ENCODE measurements around the gene TALDO1. TPM values are rescaled to one million over a fixed set of nuclear protein-coding genes. Genes with fewer than 3 reads are reported as not detected.

TALDO1 gene
- total and polyA plus RNA-seq, 2 of the 8 experiments (the other 6 are each of a cell fraction or from before 2014, with no cell fraction given): 265 to 308 TPM

DNA sequence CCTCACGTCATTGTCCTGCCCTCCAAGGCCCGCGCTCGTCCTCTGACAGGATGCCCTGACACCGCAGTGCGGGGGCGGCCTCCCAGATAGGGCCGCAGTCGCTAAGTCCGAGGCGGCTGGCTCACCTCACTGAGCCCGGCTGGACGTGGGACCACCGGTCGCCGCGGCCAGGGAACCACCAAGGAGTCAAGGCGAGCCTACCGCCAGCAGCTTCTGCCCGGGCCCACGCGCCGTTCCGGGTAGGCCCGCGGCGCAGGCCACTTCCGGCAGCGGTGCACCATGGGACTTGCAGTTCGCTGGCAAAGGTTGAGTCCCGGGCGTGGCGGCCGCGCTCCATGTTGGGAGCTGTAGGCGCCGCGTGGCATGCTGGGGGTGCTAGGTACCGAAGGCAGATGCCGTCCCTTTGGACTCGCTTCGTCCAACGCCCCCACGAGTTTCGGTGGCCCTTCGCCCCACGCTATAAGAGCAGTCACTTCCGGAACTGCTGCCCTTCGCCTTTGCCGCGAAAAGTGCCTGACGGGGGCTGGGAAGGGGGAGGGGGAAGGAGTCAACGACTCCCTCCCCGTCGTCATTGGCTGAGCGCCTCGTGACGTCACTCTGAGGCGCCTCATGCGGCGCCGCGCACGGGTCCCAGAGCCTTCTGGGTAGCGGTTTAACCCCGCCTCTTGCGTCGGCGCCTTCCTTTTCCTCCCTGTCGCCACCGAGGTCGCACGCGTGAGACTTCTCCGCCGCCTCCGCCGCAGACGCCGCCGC, 62.2 kb downstream of the TALDO1 start, which contains the start of gene RPLP2 (continued):
- TF ChIP-seq HDAC6 (IDR thresholded peaks at IDR 0.05; ENCODE audit: low read depth, low read length): no peak
- TF ChIP-seq, protein P1, sequence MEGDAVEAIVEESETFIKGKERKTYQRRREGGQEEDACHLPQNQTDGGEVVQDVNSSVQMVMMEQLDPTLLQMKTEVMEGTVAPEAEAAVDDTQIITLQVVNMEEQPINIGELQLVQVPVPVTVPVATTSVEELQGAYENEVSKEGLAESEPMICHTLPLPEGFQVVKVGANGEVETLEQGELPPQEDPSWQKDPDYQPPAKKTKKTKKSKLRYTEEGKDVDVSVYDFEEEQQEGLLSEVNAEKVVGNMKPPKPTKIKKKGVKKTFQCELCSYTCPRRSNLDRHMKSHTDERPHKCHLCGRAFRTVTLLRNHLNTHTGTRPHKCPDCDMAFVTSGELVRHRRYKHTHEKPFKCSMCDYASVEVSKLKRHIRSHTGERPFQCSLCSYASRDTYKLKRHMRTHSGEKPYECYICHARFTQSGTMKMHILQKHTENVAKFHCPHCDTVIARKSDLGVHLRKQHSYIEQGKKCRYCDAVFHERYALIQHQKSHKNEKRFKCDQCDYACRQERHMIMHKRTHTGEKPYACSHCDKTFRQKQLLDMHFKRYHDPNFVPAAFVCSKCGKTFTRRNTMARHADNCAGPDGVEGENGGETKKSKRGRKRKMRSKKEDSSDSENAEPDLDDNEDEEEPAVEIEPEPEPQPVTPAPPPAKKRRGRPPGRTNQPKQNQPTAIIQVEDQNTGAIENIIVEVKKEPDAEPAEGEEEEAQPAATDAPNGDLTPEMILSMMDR (IDR thresholded peaks at IDR 0.05; ENCODE audit: control extremely low read depth in 1 of 3, insufficient read depth in 1 of 3, low read depth in 1 of 3, low read length in 3 of 3): no peak
- TF ChIP-seq GABPA (IDR thresholded peaks at IDR 0.05; ENCODE audit: borderline replicate concordance, insufficient read depth, low read length): peak; percentile 91; the same call in 1 of the 2 replicates
- peak; percentile 72 to 96; a peak in 2 of 4 replicates for TF ChIP-seq SIN3A (conservative IDR thresholded peaks at IDR 0.05 in 1 of 2, IDR thresholded peaks at IDR 0.05 in 1 of 2; ENCODE audit: low read depth in 1 of 2, low read length in 2 of 2)
- TF ChIP-seq SP4 (IDR thresholded peaks at IDR 0.05; ENCODE audit: low read length): no peak
- TF ChIP-seq, protein P2, sequence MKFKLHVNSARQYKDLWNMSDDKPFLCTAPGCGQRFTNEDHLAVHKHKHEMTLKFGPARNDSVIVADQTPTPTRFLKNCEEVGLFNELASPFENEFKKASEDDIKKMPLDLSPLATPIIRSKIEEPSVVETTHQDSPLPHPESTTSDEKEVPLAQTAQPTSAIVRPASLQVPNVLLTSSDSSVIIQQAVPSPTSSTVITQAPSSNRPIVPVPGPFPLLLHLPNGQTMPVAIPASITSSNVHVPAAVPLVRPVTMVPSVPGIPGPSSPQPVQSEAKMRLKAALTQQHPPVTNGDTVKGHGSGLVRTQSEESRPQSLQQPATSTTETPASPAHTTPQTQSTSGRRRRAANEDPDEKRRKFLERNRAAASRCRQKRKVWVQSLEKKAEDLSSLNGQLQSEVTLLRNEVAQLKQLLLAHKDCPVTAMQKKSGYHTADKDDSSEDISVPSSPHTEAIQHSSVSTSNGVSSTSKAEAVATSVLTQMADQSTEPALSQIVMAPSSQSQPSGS (IDR thresholded peaks at IDR 0.05; ENCODE audit: low read length): peak; percentile 52
- no peak for TF ChIP-seq SUZ12 (IDR thresholded peaks at IDR 0.05; ENCODE audit: low read length)
- TF ChIP-seq SRF (IDR thresholded peaks at IDR 0.05; ENCODE audit: low read depth, low read length): peak; percentile 83
- no peak for TF ChIP-seq CHD1 (IDR thresholded peaks at IDR 0.05; ENCODE audit: low read depth, low read length)
- no peak for TF ChIP-seq RXRA (IDR thresholded peaks at IDR 0.05; ENCODE audit: insufficient read depth, low read depth, low read length)
- TF ChIP-seq BCL11A (IDR thresholded peaks at IDR 0.05; ENCODE audit: low read depth in 2 of 2, low read length in 2 of 2): no peak
- peak; percentile 76 for TF ChIP-seq GTF2F1 (IDR thresholded peaks at IDR 0.05; ENCODE audit: borderline replicate concordance, low read depth, low read length)
- 0 out of 2 replicates have a peak, but pooled peaks have one; percentile 20 for TF ChIP-seq JUN (IDR thresholded peaks at IDR 0.05; ENCODE audit: low read depth, low read length)
- no peak for TF ChIP-seq SP2 (IDR thresholded peaks at IDR 0.05; ENCODE audit: low read length)
- no peak for TF ChIP-seq RFX5 (IDR thresholded peaks at IDR 0.05; ENCODE audit: borderline replicate concordance, low read depth, low read length)
- TF ChIP-seq NRF1 (IDR thresholded peaks at IDR 0.05; ENCODE audit: low read depth, low read length): no peak
- TF ChIP-seq EZH2 (IDR thresholded peaks at IDR 0.05; ENCODE audit: low read depth, low read length, severe bottlenecking): no peak
- peak; percentile 76 for TF ChIP-seq CHD2 (IDR thresholded peaks at IDR 0.05; ENCODE audit: low read length)
- TF ChIP-seq ZNF274 (IDR thresholded peaks at IDR 0.05; ENCODE audit: borderline replicate concordance, extremely low read depth, low read length): no peak
- peak; percentile 91 for TF ChIP-seq RBBP5 (IDR thresholded peaks at IDR 0.05; ENCODE audit: borderline replicate concordance, low read depth, low read length)

Measured in H1 (cell line).